ENCODE data around the gene CHCHD1. TPM values are rescaled to one million over a fixed set of nuclear protein-coding genes. Genes with fewer than 3 reads are reported as not detected.

The CHCHD1 gene
- polyA plus RNA-seq, 3 donors: 15.0 to 85.0 (median 72.3) TPM

DNA sequence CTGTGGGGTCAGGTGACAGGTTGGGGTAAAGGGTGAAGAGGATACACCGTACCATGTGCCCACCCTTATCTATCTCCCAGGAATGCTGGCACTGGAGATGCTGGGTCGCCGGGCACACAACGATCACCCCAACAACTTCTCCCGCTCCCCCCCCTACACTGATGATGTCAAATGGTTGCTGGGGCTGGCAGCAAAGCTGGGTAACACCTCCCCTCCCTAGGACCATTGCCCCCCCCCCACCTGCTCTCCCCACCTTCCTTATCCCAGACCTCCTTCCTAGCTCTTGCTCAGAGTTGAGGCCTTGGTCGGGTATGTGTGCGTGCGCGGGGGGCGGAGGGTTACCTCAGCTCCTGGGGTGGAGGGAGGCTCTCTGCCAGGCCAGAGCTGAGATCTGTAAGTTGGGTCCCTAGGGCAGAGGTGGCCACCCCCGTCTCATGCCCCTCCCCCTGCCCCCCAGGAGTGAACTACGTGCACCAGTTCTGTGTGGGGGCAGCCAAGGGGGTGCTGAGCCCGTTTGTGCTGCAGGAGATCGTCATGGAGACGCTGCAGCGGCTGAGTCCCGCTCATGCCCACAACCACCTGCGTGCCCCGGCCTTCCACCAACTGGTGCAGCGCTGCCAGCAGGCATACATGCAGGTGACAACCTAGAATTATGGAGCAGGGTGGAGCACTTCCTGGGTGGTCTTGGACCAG, 18.9 kb downstream of the CHCHD1 start:
- peaks cover 84 to 100% of the 10 kb centered on the region in 2 donors for H3K36me3 Mint-ChIP-seq
- no peaks in the 10 kb centered on the region for H3K27me3 ChIP-seq (ENCODE audit: control insufficient read depth in 2 of 2, insufficient read depth in 2 of 2, low read length in 2 of 2)
- no peak overlapping the region for H3K4me3 Mint-ChIP-seq
- peaks cover 79% of the 10 kb centered on the region for H4K20me1 ChIP-seq (ENCODE audit: insufficient read depth, low read length)
- no peak overlapping the region for H2AFZ ChIP-seq (ENCODE audit: insufficient read depth, low read depth, low read length, poor library complexity, severe bottlenecking)
- H3K9me3 ChIP-seq (replicated peaks in 1 of 2; ENCODE audit: control insufficient read depth in 1 of 2, insufficient read depth in 1 of 2, low read length in 2 of 2): no peaks in the 10 kb centered on the region
- no peaks in the 10 kb centered on the region for H3K79me2 ChIP-seq (ENCODE audit: insufficient read depth, low read length)
- H3K4me2 ChIP-seq (replicated peaks; ENCODE audit: extremely low read depth, low read length, poor library complexity, severe bottlenecking): no peak overlapping the region
- no peak overlapping the region for H3K27ac ChIP-seq (ENCODE audit: low read depth in 1 of 2, low read length in 2 of 2)
- no peaks in the 10 kb centered on the region for H3K4me1 ChIP-seq (ENCODE audit: control insufficient read depth in 1 of 2, insufficient read depth in 2 of 2, low read length in 2 of 2)
- H3K27ac Mint-ChIP-seq: no peak overlapping the region
- intact Hi-C loops (cut with micrococcal nuclease): no loop called here
- H3K27me3 Mint-ChIP-seq (ENCODE audit: low read depth in 3 of 3): no peaks in the 10 kb centered on the region
- 95% methylated on average over 10 of the region's 20 CpGs for WGBS (ENCODE audit: insufficient coverage)
- no peak for DNase-seq
- peaks cover 10% of the 10 kb centered on the region for H3K4me1 Mint-ChIP-seq
- H3K9me3 Mint-ChIP-seq: peaks cover 0 to 2% (median 0%) of the 10 kb centered on the region in 7 donors
- H3K9ac ChIP-seq (ENCODE audit: insufficient read depth, low read length, poor library complexity, severe bottlenecking): no peak overlapping the region
- no peak for TF ChIP-seq CTCF (IDR thresholded peaks at IDR 0.05)
- peaks cover 92 to 100% of the 10 kb centered on the region in 2 donors for H3K36me3 ChIP-seq (replicated peaks in 1 of 2; ENCODE audit: control insufficient read depth in 1 of 2, insufficient read depth in 2 of 2, low read length in 2 of 2)
- no peak overlapping the region for H3K4me3 ChIP-seq (replicated peaks in 1 of 3; ENCODE audit: low read depth in 2 of 3, low read length in 3 of 3)

DNA sequence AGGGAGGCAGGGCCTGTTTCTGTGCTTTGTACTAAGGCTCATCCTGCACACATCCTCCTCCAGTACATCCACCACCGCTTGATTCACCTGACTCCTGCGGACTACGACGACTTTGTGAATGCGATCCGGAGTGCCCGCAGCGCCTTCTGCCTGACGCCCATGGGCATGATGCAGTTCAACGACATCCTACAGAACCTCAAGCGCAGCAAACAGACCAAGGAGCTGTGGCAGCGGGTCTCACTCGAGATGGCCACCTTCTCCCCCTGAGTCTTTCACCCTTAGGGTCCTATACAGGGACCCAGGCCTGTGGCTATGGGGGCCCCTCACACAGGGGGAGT, 19.4 kb downstream of the CHCHD1 start:
- no peak overlapping the region for H2AFZ ChIP-seq (ENCODE audit: insufficient read depth, low read depth, low read length, poor library complexity, severe bottlenecking)
- no peak overlapping the region for H3K9ac ChIP-seq (ENCODE audit: insufficient read depth, low read length, poor library complexity, severe bottlenecking)
- no peak overlapping the region for H3K4me2 ChIP-seq (replicated peaks; ENCODE audit: extremely low read depth, low read length, poor library complexity, severe bottlenecking)
- no peak overlapping the region for H3K4me3 ChIP-seq (replicated peaks in 1 of 3; ENCODE audit: low read depth in 2 of 3, low read length in 3 of 3)
- DNase-seq: no peak
- 99% methylated on average over 13 of the region's 13 CpGs for WGBS (ENCODE audit: insufficient coverage)
- H3K36me3 ChIP-seq (replicated peaks in 1 of 2; ENCODE audit: control insufficient read depth in 1 of 2, insufficient read depth in 2 of 2, low read length in 2 of 2): peaks cover 93 to 100% of the 10 kb centered on the region in 2 donors
- Mint-ChIP-seq H3K27ac (no peak overlapping the region), H3K4me3 (no peak overlapping the region), H3K4me1 (peaks cover 10% of the 10 kb centered on the region), H3K9me3 (peaks cover 0 to 3% (median 0%) of the 10 kb centered on the region in 7 donors), H3K36me3 (peaks cover 84 to 100% of the 10 kb centered on the region in 2 donors), H3K27me3 (ENCODE audit: low read depth in 3 of 3) (no peaks in the 10 kb centered on the region)
- peaks cover 84% of the 10 kb centered on the region for H4K20me1 ChIP-seq (ENCODE audit: insufficient read depth, low read length)
- intact Hi-C loops (cut with micrococcal nuclease): no loop called here
- no peaks in the 10 kb centered on the region for H3K27me3 ChIP-seq (ENCODE audit: control insufficient read depth in 2 of 2, insufficient read depth in 2 of 2, low read length in 2 of 2)
- no peaks in the 10 kb centered on the region for H3K9me3 ChIP-seq (replicated peaks in 1 of 2; ENCODE audit: control insufficient read depth in 1 of 2, insufficient read depth in 1 of 2, low read length in 2 of 2)
- no peak for TF ChIP-seq CTCF (IDR thresholded peaks at IDR 0.05)
- no peak overlapping the region for H3K27ac ChIP-seq (ENCODE audit: low read depth in 1 of 2, low read length in 2 of 2)
- H3K79me2 ChIP-seq (ENCODE audit: insufficient read depth, low read length): peaks cover 1% of the 10 kb centered on the region
- no peaks in the 10 kb centered on the region for H3K4me1 ChIP-seq (ENCODE audit: control insufficient read depth in 1 of 2, insufficient read depth in 2 of 2, low read length in 2 of 2)
